ENCODE measurements around the gene MXD1.

GRCh38 chr2:69940691-69941090 is 25.8 kb downstream of the MXD1 start:
- TF ChIP-seq CTCF (IDR thresholded peaks at IDR 0.05; ENCODE audit: low read depth, low read length) (no peak), MAX (IDR thresholded peaks at IDR 0.05; ENCODE audit: low read depth, low read length) (no peak)
